ENCODE results near the gene GOLGA3.

The GOLGA3 gene

GRCh38 chr12:132747896-132748295 lies 80.8 kb downstream of the GOLGA3 start:
- no peak for DNase-seq (ENCODE audit: low read depth, low spot score)

- no peak for DNase-seq (ENCODE audit: low read depth, low spot score)
Measured at GRCh38 chr12:132747395-132747794, 81.3 kb downstream of the GOLGA3 start.

- DNase-seq (ENCODE audit: low read depth, low spot score) = no peak
Measured at GRCh38 chr12:132746613-132747012, 82.1 kb downstream of the GOLGA3 start.

GRCh38 chr12:132743831-132744230 lies 84.8 kb downstream of the GOLGA3 start:
- no peak for DNase-seq (ENCODE audit: low read depth, low spot score)

- no peak for DNase-seq (ENCODE audit: low read depth, low spot score)
Measured at GRCh38 chr12:132741620-132742019, 87.0 kb downstream of the GOLGA3 start.

GRCh38 chr12:132740652-132741051 lies 88.0 kb downstream of the GOLGA3 start:
- DNase-seq (ENCODE audit: low read depth, low spot score) = no peak

- DNase-seq (ENCODE audit: low read depth, low spot score) = no peak
Measured at GRCh38 chr12:132740313-132740646, 88.4 kb downstream of the GOLGA3 start.

- DNase-seq (ENCODE audit: low read depth, low spot score) = no peak
Measured at GRCh38 chr12:132739600-132740312, 88.9 kb downstream of the GOLGA3 start.

GRCh38 chr12:132736913-132737312 lies 91.8 kb downstream of the GOLGA3 start:
- DNase-seq (ENCODE audit: low read depth, low spot score) = no peak

GRCh38 chr12:132736378-132736777 lies 92.3 kb downstream of the GOLGA3 start:
- no peak for DNase-seq (ENCODE audit: low read depth, low spot score)

GRCh38 chr12:132735496-132735895 lies 93.2 kb downstream of the GOLGA3 start:
- DNase-seq (ENCODE audit: low read depth, low spot score) = no peak

- DNase-seq (ENCODE audit: low read depth, low spot score) = no peak
Measured at GRCh38 chr12:132734206-132734605, 94.5 kb downstream of the GOLGA3 start.

GRCh38 chr12:132731574-132731973 lies 97.1 kb downstream of the GOLGA3 start:
- no peak for DNase-seq (ENCODE audit: low read depth, low spot score)

- DNase-seq (ENCODE audit: low read depth, low spot score) = no peak
Measured at GRCh38 chr12:132730353-132730752, 98.3 kb downstream of the GOLGA3 start.

GRCh38 chr12:132729541-132730320 lies 98.9 kb downstream of the GOLGA3 start:
- DNase-seq (ENCODE audit: low read depth, low spot score) = no peak

- DNase-seq (ENCODE audit: low read depth, low spot score) = no peak
Measured at GRCh38 chr12:132728502-132728901, 100.2 kb downstream of the GOLGA3 start.

GRCh38 chr12:132727091-132727794 lies 101.4 kb downstream of the GOLGA3 start:
- no peak for DNase-seq (ENCODE audit: low read depth, low spot score)

GRCh38 chr12:132726386-132726785 lies 102.3 kb downstream of the GOLGA3 start:
- no peak for DNase-seq (ENCODE audit: low read depth, low spot score)

GRCh38 chr12:132724506-132725241 lies 104.0 kb downstream of the GOLGA3 start:
- no peak for DNase-seq (ENCODE audit: low read depth, low spot score)

- DNase-seq (ENCODE audit: low read depth, low spot score) = no peak
Measured at GRCh38 chr12:132723764-132724140, 104.9 kb downstream of the GOLGA3 start.

GRCh38 chr12:132723015-132723763 lies 105.5 kb downstream of the GOLGA3 start:
- no peak for DNase-seq (ENCODE audit: low read depth, low spot score)
